GM21529 (cell line): ENCODE measurements around the gene AQP10.
"Not testable (repeated sequence)": the region's sequence is repeated elsewhere in the genome, so short reads cannot be mapped to it uniquely, and the experiment has no call there.

Experiments
- ATAC-seq: cut with Tn5 transposase; IDR thresholded peaks from one replicate; pipeline ENCODE4 v1.9.1; 2021; ENCODE audit not compliant: unreplicated experiment

AQP10 gene

DNA sequence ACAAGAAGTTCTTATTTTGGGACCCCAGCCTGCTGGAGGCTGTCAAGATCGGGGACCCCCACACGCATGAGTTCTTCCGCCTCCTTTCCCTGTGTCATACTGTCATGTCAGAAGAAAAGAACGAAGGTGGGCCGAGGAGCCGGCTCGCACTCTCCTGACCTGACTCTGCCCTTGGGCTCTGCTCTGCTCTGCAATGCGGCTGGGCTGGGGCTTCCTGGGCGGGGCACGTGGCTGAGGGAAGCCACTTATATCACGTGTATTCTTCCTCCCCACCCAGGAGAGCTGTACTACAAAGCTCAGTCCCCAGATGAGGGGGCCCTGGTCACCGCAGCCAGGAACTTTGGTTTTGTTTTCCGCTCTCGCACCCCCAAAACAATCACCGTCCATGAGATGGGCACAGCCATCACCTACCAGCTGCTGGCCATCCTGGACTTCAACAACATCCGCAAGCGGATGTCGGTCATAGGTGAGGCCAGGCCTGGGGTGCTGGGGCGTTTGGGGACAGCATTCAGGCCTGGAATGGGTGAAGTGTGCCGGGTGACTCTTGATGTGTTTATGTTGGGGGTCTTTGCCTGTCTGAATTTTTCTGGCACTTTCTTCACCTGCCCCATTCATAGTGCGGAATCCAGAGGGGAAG, 22.1 kb downstream of the AQP10 start:
- ATAC-seq = no peak

DNA sequence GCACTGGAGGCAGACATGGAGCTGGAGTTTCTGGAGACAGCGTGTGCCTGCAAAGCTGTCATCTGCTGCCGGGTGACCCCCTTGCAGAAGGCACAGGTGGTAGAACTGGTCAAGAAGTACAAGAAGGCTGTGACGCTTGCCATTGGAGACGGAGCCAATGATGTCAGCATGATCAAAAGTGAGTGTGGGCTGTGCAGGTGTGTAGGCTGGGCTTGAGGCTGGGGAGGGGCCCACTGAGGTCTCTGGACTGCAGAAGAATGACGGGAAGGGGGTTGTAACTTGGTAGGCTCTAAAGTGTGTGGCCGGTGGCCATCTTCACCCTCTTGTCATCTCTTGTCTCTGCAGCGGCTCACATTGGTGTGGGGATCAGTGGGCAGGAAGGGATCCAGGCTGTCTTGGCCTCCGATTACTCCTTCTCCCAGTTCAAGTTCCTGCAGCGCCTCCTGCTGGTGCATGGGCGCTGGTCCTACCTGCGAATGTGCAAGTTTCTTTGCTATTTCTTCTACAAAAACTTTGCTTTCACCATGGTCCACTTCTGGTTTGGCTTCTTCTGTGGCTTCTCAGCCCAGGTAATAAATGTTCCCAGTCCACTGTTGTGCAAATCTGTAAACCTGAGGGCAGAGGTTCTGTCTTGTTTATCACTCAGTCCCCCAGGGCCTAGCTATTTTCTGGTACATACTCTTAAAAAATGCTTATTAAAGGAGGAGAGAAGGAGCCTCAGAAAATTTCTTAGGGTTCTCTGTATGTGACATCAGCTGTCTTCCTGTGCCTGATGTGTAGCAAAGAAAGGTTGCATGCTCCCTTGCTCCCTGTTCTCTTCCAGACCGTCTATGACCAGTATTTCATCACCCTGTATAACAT, 24.3 kb downstream of the AQP10 start:
- ATAC-seq = no peak

DNA sequence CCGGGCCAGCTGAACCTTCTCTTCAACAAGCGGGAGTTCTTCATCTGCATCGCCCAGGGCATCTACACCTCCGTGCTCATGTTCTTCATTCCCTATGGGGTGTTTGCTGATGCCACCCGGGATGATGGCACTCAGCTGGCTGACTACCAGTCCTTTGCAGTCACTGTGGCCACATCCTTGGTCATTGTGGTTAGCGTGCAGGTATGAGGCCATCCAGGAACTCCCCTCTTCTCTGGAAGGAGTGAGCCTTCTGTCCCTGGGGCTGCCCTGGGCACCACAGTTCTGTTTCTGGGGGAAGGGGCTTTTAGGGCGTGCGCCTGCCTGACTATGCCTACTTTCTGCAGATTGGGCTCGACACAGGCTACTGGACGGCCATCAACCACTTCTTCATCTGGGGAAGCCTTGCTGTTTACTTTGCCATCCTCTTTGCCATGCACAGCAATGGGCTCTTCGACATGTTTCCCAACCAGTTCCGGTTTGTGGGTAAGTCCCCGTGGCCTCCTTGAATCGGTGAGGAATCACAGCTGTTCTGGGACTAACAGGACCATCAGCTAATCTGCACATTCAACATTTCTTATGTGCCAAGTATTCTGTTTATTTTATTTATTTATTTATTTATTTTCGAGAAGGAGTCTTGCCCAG, 25.5 kb downstream of the AQP10 start:
- ATAC-seq = no peak

DNA sequence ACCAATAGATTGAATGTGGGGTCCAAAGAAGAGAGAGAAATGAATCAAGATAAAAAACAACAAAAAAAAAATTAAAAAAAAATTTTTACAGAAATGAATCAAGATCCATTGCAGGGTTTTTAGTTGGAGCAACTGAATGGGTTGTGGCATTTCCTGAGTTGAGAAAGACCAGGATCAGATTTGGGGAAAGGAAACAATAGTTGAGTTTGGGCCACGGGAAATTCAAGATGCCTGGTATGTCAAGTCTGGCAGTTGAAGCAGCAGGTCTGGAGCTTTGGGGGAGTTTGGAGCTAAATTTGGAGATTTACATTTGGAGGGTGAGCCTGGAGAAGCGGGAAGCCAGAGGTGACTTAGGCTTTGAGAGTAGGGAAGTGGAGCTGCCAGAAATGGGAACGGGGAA, 27.1 kb downstream of the AQP10 start:
- ATAC-seq = no peak

DNA sequence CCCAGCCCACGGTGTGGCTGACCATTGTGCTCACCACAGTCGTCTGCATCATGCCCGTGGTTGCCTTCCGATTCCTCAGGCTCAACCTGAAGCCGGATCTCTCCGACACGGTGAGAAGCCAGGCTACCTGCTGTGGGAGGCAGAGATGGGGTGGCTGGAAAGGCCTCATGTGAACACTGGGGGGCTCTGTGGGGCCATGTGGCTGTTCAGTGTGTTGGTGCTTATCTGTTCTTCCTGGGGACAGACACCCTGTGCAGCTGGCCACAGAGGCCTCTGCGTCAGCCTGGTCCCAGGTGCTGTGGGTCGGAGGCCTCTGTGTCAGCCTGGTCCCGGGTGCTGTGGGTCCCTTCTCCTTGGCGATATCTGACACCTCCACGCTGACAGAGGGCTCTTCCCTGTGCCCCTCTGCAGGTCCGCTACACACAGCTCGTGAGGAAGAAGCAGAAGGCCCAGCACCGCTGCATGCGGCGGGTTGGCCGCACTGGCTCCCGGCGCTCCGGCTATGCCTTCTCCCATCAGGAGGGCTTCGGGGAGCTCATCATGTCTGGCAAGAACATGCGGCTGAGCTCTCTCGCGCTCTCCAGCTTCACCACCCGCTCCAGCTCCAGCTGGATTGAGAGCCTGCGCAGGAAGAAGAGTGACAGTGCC, 27.7 kb downstream of the AQP10 start:
- no peak for ATAC-seq

DNA sequence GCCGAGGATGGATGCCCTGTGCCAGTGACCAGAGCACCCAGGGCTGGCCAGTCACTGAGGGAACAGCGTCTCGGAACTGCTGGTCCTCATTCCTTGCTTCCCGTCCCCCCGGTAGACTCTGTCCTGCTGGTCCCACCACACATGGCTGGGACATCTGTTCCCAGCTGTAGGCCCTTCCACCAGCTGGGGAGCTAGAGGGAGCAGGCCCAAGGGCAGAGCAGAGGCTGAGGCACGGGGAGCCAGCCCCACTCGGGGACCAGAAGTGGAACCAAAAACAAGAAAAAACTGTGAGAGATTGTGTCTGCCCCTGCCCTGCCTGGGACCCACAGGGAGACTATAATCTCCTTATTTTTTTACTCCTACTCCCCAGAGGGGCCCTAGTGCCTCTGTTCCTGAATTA, 28.2 kb downstream of the AQP10 start:
- no peak for ATAC-seq

DNA sequence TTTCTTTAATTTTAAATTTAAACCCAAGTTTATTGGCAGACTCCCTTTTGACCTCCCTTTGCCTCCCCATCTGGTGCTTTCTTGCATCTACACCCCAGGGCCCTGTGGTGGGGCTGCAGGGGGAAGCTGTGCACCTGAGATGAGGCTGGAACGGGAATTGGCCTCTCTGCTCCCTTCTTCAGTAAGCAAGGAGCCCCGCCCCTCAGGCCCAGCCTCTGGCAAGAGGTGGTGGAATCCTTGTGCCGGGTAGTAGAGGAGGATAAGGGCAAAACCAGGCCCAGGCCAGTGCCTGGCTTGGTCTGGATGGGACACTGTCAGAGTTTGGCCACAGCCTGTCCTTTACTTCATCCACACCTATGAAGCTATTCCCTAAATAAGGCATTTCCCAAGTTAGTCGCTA, 29.5 kb downstream of the AQP10 start:
- ATAC-seq = no peak

DNA sequence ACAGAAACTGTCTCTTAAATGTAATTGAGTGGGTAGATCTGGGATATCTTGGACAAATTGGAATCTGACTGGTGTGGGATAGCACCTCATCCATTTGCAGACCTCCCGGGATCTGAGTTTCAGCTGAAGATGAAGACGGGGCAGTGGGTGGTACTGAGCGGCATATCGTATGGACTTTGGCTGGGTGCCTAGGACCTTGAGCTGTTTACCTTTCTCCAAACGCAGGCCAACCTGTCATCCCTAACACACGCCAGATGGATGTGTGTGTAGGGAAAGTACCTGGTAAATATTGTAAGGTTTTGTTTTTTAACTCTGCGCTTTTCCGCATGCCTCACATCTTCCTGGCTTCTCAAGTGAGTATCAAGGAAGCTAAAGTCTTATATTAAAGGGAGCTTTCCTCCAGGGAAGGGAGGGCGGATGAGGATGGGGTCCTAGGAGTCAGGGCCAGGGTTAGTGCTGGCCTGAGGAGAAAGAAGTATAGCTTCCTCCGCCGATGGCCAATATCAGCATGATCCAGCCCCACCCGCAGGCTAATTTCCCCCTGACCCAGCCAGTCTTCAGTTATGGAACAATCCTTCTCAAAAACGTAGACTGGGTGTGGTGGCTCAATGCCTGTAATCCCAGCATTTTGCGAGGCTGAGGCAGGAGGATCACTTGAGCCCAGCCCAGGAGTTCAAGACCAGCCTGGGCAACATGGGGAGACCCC, 30.6 kb downstream of the AQP10 start:
- no peak for ATAC-seq

DNA sequence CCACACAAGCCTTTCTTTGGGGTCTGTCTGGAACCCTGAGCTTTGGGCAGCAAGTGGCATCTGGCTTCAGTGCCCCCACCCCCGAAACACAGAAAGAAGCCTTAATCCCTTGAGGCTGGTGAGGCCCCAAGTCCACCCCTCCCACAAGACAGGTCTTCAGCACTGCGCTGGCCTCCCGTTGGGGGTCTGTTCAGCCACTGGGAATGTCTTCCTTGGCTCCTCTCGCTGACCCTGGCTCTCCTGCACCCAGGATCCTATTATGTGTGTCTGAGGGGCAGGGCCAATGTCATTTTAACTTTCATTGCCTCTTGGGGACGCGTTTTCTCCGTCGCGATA, 31.3 kb downstream of the AQP10 start:
- no peak for ATAC-seq

DNA sequence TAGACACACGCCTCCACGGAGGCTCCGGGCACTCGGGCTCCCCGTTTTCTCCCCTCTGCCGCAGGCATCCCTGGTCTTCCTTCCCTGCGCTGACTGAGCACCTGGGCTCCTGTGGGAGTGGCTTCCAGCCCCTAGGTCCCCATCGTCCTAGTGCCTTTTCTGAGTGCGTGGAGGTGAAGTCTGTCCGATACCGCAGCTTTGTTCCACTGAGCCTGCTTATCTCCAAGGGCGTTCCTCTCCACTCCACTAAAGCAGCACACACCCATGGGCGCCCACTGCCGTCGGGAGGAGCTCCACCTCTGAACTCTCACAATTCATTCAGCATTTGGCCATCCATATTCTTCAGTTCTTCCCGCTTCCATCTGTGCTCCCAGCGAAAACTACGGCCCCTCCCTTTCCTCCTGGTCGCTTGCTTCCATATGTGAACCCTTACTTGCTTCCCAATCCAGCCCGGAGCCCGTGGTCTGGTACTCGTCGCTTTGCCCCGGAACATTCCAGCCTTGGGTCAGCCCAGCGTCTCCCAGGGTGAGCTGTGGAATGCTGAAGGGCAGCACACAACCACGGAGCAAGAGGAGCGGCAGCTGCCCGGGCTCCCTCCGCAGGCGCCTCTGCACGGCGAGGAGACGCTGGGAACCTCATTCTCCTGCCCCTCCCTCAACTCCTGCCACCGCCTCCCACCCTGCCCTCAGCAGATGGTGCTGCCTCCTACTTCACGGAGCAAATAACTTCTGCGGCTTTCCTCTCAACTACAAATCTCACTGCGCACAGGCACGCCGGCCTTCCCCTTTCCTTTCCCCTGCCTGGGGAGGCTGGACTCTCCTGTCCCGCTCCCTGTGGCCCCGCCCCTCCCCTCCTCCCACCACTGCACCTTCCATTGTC, 31.9 kb downstream of the AQP10 start:
- ATAC-seq = no peak

DNA sequence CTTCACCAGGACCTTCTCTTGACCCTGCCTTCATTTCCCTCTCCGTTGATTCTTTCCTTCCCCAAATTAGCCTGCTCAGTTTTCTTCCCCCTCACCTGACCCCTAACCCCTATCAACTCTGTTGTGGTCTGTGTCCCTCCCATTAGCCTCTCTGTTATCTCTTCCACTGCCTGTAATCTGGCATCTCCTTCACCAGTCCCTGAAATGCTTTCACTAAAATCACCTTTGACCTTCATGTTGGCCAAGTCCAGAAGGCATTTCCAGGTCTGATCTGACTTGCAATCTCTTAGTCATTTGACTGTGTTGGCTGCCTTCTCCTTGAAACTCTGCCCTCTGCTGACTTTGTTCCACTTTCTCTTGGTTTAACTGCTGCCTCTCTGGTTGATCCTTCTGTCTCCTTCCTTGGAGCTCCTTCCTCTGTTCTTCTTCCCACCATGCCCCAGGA, 32.6 kb downstream of the AQP10 start:
- ATAC-seq = no peak

DNA sequence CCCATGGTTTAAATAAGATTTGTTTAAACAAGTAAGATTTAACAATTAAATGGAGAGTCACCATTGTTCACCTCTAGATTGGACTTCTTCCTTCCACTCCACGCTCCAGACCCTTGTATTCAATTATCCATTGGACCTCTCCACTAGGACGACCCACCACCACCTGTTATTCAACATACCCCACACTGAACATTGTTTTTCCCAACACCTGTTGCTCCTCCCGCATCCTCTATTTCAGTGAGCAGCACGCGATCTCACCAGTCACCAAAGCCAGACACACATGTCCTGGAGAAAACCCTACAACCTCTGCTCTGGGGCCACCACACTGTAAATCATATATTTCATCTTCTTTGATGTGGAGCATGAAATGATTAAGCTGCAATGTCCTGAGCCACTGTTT, 33.1 kb downstream of the AQP10 start:
- ATAC-seq = no peak

DNA sequence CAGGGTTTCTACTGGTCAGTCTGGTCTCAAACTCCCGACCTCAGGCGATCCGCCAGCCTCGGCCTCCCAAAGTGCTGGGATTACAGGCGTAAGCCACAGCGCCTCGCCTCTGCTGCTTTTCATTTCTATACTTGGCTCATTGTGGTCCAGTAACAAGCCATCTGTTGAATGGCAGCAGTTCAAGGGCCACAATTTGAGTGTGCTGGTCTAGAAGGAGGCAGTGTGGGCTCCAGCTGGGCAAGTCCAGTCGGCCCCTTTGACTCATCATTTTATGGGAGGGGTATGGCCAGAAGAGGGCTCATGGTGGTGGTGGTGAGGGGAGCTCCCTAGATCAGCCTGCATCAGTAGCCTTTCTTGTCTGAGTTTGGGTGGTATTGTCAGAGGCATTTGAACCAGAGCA, 37.6 kb downstream of the AQP10 start:
- no peak for ATAC-seq

DNA sequence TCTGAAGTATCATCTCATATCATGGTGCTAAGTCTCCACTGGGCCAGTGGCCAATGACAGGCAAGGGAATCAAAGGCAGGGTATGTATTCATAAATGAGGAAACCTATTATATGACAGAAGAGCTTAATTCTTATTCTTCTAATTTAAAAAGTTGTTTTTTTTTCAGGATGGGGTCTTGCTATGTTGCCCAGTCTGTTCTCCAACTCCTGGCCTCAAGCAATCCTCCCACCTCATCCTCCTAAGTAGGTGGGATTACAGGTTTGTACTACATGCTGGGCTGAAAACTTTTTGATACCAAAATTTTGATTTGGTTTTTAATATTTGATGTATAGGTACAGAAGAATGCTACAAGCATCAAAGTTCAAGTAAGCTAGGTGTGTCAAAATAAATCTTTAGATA, 39.4 kb downstream of the AQP10 start:
- ATAC-seq = no peak

DNA sequence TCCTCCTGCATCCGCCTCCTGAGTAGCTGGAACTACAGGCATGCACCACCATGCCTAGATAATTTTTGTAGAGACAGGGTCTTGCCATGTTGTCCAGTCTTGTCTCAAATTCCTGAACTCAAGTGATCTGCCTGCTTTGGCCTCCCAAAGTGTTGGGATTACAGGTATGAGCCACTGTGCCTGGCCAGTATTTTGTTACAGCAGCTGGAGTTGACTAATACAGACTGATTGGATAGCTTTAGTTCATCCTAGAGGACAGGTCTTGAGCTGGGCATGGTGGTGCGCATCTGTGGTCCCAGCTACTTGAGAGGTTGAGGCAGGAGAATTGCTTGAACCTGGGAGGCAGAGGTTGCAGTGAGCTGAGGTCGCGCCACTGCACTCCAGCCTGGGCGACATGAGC, 40.0 kb downstream of the AQP10 start:
- not testable (repeated sequence) for ATAC-seq

DNA sequence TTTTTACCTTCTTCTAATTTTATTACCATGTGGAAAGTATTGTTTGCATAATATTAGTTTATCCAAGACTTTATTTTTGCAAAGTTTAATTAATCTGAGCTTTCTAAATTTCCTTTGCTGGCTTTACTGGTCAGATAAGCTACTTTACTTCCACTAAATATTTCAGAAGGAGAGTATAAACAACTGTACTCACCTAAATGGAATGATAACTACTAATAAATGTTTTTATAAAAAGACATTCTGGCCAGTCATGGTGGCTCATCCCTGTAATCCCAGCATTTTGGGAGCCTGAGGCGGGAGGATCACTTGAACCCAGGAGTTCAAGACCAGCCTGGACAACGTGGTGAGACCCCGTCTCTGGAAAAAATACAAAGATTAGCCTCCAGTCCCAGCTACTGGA, 40.5 kb downstream of the AQP10 start:
- no peak for ATAC-seq

DNA sequence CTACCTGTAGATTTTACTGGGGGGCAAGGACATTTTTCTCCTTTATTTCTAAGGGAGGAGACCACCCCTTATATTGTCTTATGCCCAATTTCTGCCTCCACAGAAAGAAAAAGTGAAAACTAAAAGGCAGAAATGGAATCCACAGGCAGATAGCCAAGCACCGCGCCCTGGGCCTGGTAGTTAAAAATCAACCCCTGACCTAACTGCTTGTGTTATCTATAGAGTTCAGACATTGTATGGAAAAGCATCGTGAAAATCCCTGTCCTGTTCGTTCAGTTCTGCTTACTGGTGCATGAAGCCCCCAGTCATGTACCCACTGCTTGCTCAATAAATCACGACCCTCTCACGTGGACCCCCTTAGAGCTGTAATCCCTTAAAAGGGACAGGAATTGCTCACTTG, 50.5 kb downstream of the AQP10 start:
- no peak for ATAC-seq

DNA sequence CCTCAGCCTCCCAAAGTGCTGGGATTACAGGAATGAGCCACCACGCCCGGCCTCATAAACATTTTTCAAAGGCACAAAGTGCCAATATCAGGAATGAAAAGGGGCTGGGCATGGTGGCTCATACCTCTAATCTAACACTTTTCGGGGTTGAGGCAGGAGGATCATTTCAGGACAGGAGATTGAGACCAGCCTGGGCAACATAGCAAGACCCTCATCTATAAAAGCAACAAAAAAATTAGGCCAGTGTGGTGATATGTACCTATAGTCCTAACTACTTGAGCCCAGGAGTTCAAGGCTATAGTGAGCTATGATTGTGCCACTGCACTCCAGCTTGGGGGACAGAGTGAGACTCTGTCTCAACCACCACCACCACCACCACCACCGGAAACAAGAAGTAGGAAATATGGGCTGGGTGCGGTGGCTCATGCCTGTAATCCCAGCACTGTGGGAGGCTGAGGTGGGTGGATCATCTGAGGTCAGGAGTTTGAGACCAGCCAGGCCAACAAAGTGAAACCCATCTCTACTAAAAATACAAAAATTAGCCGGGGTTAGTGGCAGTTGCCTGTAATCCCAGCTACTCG, 53.0 kb downstream of the AQP10 start:
- not testable (repeated sequence) for ATAC-seq
